CD4-positive, alpha-beta T cell treated with Interleukin-6 for 4 hours (primary cell): ENCODE results near the gene USP24.
A peak's percentile ranks its signal among the peaks of the same experiment; 100 is the strongest.
"Not testable (repeated sequence)": the region's sequence is repeated elsewhere in the genome, so short reads cannot be mapped to it uniquely, and the experiment has no call there.

Experiments
- DNase-seq: peaks from one replicate; pipeline ENCODE4 v3.0.0-alpha.2; 2020; ENCODE audit warnings: mixed read lengths

The USP24 gene

GRCh38 chr1:55154616-55155015, 60.5 kb downstream of the USP24 start:
- no peak for DNase-seq

GRCh38 chr1:55153031-55153430, 62.1 kb downstream of the USP24 start:
- no peak for DNase-seq

- peak; percentile 21 for DNase-seq
Measured at GRCh38 chr1:55150880-55151588, 64.1 kb downstream of the USP24 start.

- no peak for DNase-seq
Measured at GRCh38 chr1:55148676-55149075, 66.5 kb downstream of the USP24 start.

- DNase-seq, result no peak
Measured at GRCh38 chr1:55147524-55147923, 67.6 kb downstream of the USP24 start.

GRCh38 chr1:55146781-55147180, 68.4 kb downstream of the USP24 start:
- peak; percentile 47 for DNase-seq

- no peak for DNase-seq
Measured at GRCh38 chr1:55144886-55145285, 70.3 kb downstream of the USP24 start.

GRCh38 chr1:55143684-55144083, 71.5 kb downstream of the USP24 start:
- DNase-seq, result no peak

- no peak for DNase-seq
Measured at GRCh38 chr1:55141295-55141893, 73.8 kb downstream of the USP24 start.

GRCh38 chr1:55140546-55140983, 74.6 kb downstream of the USP24 start:
- DNase-seq, result peak; percentile 78

GRCh38 chr1:55140137-55140536, 75.0 kb downstream of the USP24 start:
- DNase-seq, result no peak

GRCh38 chr1:55138823-55139222, 76.3 kb downstream of the USP24 start:
- DNase-seq, result no peak

- no peak for DNase-seq
Measured at GRCh38 chr1:55134152-55134808, 80.9 kb downstream of the USP24 start.

GRCh38 chr1:55131801-55132200, 83.4 kb downstream of the USP24 start:
- no peak for DNase-seq

GRCh38 chr1:55131218-55131617, 83.9 kb downstream of the USP24 start:
- no peak for DNase-seq

- no peak for DNase-seq
Measured at GRCh38 chr1:55129194-55129728, 85.9 kb downstream of the USP24 start.

GRCh38 chr1:55128418-55128995, 86.7 kb downstream of the USP24 start:
- no peak for DNase-seq

- no peak for DNase-seq
Measured at GRCh38 chr1:55127827-55128343, 87.3 kb downstream of the USP24 start.

GRCh38 chr1:55124470-55124869, 90.7 kb downstream of the USP24 start:
- no peak for DNase-seq

GRCh38 chr1:55120538-55120937, 94.6 kb downstream of the USP24 start:
- no peak for DNase-seq

- DNase-seq, result no peak
Measured at GRCh38 chr1:55118651-55119329, 96.4 kb downstream of the USP24 start.

GRCh38 chr1:55117941-55118340, 97.2 kb downstream of the USP24 start:
- no peak for DNase-seq

GRCh38 chr1:55109005-55109404, 106.2 kb downstream of the USP24 start:
- DNase-seq, result not testable (repeated sequence)
